ENCODE measurements around the gene ZNF280B. TPM values are rescaled to one million over a fixed set of nuclear protein-coding genes. Genes with fewer than 3 reads are reported as not detected.

The ZNF280B gene
- total and polyA plus RNA-seq, 2 of the 13 experiments (the other 11 are each of a cell fraction or from before 2014, with no cell fraction given) = 3.7 to 3.9 TPM

- TF ChIP-seq ZBTB40 (IDR thresholded peaks at IDR 0.05) (no peak), ZBTB40 (CRISPR knock-in tag; IDR thresholded peaks at IDR 0.05) (no peak), HNRNPH1 (optimal IDR thresholded peaks at IDR 0.05; ENCODE audit: low read depth, low read length) (no peak), SAFB2 (CRISPR knock-in tag; IDR thresholded peaks at IDR 0.05; ENCODE audit: borderline replicate concordance, low read depth) (no peak), MLLT10 (CRISPR knock-in tag; IDR thresholded peaks at IDR 0.05) (no peak), ZBTB7B (CRISPR knock-in tag; IDR thresholded peaks at IDR 0.05) (no peak), DPF2 (CRISPR knock-in tag; IDR thresholded peaks at IDR 0.05; ENCODE audit: borderline replicate concordance, low read depth) (no peak), XRCC5 (optimal IDR thresholded peaks at IDR 0.05; ENCODE audit: low read length) (no peak), NCOA2 (CRISPR knock-in tag; IDR thresholded peaks at IDR 0.05) (no peak), EED (CRISPR knock-in tag; IDR thresholded peaks at IDR 0.05) (no peak), KLF9 (CRISPR knock-in tag; IDR thresholded peaks at IDR 0.05; ENCODE audit: low read depth) (no peak), RCOR2 (CRISPR knock-in tag; IDR thresholded peaks at IDR 0.05) (no peak)
Observed at GRCh38 chr22:22454997-22455396, 53.5 kb downstream of the ZNF280B start (continued).

All from HepG2 (cell line).